Neutrophil (primary cell): ENCODE data around the gene ZNF620.
A peak's percentile ranks its signal among the peaks of the same experiment; 100 is the strongest.
"Not testable (repeated sequence)": the region's sequence is repeated elsewhere in the genome, so short reads cannot be mapped to it uniquely, and the experiment has no call there.

ENCODE experiments used
- H3K27ac ChIP-seq: fragments of 200-600 bp; sonication (generic); 2 replicates; pipeline ENCODE4 v1.5.1; 2016; ENCODE audit warnings: mild to moderate bottlenecking, moderate library complexity
- H3K27me3 ChIP-seq: fragments of 200-600 bp; sonication (generic); 2 replicates; pipeline ENCODE4 v1.6.0; 2016; ENCODE audit warnings: mild to moderate bottlenecking
- H3K36me3 ChIP-seq: fragments of 200-600 bp; sonication (generic); 2 replicates; pipeline ENCODE4 v1.5.1; 2017
- H3K4me1 ChIP-seq, 2 experiments: fragments of 200-600 bp in 1 of 2; sonication (generic) in 1 of 2; 1 replicate in 1 of 2; 2 replicates in 1 of 2; pipeline versions ENCODE4 v1.5.1 to v1.6.1; 2013 to 2016; ENCODE audit warnings: low read depth in 1 of 2, low read length in 1 of 2, mild to moderate bottlenecking in 1 of 2, moderate library complexity in 1 of 2; ENCODE audit not compliant: control insufficient read depth in 1 of 2, insufficient read depth in 1 of 2
- H3K4me3 ChIP-seq, 2 experiments: fragments of 200-600 bp in 1 of 2; sonication (generic) in 1 of 2; 1 replicate in 1 of 2; 2 replicates in 1 of 2; pipeline ENCODE4 v1.5.1; 2013 to 2016; ENCODE audit warnings: low read depth in 1 of 2, low read length in 1 of 2, mild to moderate bottlenecking in 1 of 2, moderate library complexity in 1 of 2
- H3K9me3 ChIP-seq: fragments of 200-600 bp; sonication (generic); 2 replicates; pipeline ENCODE4 v1.5.1; 2016
- TF ChIP-seq, protein P1 (sequence below): fragments of 200-600 bp; sonication (generic); IDR thresholded peaks from 2 replicates; pipeline ENCODE4 v1.5.1; 2016; ENCODE audit warnings: antibody characterized with exemption

ZNF620 gene

DNA sequence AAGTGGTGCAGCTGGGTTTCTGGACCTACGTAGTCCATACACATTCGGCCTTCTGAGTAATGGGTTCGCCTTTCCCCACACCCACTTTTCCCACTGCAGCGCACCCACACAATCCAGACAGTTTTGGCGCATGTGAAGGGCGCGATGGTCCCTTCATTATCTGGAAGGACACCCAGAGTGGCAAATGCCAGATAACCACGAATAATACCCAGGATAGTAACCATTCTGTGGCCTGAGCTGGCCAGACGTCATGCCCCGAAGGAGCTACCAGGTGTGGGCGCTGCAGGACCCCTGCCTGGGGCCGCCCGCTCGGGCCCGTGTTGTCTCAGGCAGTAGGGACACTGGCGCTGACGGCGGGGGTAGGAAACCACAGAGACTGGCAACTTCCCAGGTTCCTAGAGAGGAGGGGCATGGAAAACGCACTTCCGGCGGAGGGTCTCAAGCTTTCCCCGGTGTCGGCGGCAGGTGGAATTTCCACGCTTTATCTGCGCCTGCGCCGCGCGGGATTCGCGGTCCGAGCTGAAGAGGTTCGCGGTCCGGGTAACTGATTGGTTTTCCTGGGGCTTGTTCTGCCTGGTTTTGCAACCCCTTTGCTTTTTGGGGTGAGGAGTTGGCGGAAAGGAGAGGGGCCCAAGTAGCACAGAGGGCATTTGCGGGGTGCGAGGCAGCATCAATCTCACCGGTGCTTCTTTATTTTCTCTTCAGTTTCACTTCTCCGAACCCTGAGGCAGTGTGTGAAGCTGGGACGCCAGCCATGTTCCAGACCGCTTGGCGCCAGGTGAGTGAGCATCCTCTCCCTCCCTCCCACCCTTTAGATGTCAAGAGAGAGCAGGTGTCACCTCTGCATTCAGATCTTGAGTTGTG, at the start of gene ZNF620:
Gene ZNF620 (plus strand): TSS at position 441 of the 864 bp plus-strand sequence. CDS start 314 bp downstream, at position 755.
- H3K27me3 ChIP-seq: no peaks in the 10 kb centered on the region
- H3K27ac ChIP-seq: peak within 1 kb of the TSS; percentile 39
- H3K4me1 ChIP-seq: peaks cover 18 to 19% of the 10 kb centered on the region in 2 experiments
- H3K9me3 ChIP-seq: no peaks in the 10 kb centered on the region
- TF ChIP-seq, protein P1, sequence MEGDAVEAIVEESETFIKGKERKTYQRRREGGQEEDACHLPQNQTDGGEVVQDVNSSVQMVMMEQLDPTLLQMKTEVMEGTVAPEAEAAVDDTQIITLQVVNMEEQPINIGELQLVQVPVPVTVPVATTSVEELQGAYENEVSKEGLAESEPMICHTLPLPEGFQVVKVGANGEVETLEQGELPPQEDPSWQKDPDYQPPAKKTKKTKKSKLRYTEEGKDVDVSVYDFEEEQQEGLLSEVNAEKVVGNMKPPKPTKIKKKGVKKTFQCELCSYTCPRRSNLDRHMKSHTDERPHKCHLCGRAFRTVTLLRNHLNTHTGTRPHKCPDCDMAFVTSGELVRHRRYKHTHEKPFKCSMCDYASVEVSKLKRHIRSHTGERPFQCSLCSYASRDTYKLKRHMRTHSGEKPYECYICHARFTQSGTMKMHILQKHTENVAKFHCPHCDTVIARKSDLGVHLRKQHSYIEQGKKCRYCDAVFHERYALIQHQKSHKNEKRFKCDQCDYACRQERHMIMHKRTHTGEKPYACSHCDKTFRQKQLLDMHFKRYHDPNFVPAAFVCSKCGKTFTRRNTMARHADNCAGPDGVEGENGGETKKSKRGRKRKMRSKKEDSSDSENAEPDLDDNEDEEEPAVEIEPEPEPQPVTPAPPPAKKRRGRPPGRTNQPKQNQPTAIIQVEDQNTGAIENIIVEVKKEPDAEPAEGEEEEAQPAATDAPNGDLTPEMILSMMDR: no peak
- H3K4me3 ChIP-seq: peak within 1 kb of the TSS; percentile 62 to 71
- no peaks in the 10 kb centered on the region for H3K36me3 ChIP-seq

DNA sequence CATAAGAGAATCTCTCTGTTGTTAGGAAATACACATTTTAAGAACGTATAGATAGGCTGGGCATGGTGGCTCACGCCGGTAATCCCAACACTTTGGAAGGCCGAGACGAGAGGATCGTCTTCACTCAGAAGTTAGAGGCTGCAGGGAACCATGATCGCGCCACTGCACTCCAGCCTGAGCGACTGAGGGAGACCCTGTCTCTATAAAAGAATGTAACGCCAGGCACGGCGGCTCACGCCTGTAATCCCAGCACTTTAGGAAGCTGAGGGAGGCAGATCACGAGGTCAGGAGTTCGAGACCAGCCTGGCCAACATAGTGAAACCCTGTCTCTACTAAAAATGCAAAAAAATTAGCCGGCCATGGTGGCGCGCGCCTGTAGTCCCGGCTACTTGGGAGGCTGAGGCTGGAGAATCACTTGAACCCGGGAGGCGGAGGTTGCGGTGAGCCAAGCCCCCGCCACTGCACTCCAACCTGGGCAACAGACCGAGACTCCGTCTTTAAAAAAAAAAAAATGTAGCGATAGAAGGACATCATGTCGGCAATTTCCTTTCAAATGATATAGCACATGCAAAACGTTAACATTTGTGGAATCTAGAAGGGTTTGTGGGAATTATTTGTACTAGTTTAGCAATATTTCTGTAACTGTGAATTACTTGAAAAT, 49.4 kb upstream of the ZNF620 start:
- TF ChIP-seq, protein P1: no peak
- H3K27me3 ChIP-seq: peaks cover 6% of the 10 kb centered on the region
- H3K9me3 ChIP-seq: no peaks in the 10 kb centered on the region
- peak overlapping the region; percentile 67 to 91 for H3K4me3 ChIP-seq
- peaks cover 27% of the 10 kb centered on the region for H3K36me3 ChIP-seq
- peak overlapping the region; percentile 81 for H3K27ac ChIP-seq
- H3K4me1 ChIP-seq: peaks cover 36 to 40% of the 10 kb centered on the region in 2 experiments

DNA sequence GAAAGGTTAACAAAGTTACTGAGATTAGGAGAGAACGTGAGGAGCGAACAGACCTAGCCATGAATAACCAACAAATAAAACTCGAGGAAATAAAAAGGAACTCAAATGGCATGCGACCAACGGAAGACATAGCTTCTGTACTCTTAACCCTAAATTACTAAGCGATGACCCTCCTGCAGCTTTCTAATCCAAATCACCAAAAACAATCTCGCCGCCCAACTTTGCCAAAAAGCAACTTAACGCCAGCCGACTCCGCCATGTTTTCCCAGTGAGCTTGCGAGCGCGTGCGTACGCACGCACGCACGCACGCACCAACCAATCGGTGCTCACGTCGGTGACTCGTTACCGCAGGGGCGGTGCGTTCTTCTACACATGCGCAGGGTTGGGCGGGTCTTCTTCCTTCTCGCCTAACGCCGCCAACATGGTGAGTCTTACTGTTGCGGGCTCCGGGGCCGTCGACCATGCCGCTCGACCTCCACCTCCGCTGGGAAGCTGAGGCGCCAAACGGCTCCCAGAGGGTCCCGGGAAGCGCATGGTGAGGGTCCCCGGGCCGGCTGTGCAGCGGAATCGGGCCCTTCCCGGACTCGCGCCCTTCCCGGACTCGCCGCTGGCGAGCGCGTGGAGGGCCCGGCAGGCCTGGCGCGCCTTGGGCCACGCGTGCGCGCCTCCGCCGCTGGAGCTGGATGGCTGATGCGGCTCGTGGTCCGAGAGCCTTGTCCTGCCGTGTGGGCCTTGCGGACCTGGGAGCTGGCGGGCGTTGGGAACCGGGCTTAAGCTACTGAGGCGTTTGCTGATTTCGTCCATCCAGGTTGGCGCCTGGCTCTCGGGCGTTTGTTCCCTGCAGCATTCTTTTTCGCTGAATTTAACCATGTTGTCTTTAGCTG, 48.7 kb upstream of the ZNF620 start, which contains the start of gene RPL14:
Gene RPL14 (plus strand): TSS at position 400 of the 884 bp plus-strand sequence. CDS start 133 bp downstream, at position 533.
- TF ChIP-seq, protein P1: no peak
- Histone ChIP-seq H3K27me3 (peaks cover 6% of the 10 kb centered on the region), H3K9me3 (no peaks in the 10 kb centered on the region), H3K4me3 (peak within 1 kb of the TSS; percentile 67 to 91), H3K4me1 (peaks cover 32 to 36% of the 10 kb centered on the region in 2 experiments), H3K36me3 (peaks cover 35% of the 10 kb centered on the region), H3K27ac (peak within 1 kb of the TSS; percentile 81)

DNA sequence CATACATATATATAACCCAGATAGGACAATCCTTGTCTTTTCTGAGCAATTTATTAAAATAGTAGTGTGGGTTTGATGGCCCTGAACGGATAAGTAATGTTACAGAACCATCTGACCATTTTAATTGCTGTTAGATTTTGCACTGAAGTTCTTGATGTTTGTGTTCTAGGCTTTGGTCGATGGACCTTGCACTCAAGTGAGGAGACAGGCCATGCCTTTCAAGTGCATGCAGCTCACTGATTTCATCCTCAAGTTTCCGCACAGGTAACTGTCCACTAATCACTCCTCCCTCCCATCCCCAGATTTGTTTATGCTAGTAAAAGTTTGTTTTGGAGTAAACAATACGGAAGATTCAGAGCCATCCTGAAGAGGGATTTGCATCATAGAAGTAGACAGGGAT, 47.4 kb upstream of the ZNF620 start:
- Histone ChIP-seq H3K4me3 (no peak overlapping the region), H3K27ac (no peak overlapping the region), H3K36me3 (peaks cover 48% of the 10 kb centered on the region)

DNA sequence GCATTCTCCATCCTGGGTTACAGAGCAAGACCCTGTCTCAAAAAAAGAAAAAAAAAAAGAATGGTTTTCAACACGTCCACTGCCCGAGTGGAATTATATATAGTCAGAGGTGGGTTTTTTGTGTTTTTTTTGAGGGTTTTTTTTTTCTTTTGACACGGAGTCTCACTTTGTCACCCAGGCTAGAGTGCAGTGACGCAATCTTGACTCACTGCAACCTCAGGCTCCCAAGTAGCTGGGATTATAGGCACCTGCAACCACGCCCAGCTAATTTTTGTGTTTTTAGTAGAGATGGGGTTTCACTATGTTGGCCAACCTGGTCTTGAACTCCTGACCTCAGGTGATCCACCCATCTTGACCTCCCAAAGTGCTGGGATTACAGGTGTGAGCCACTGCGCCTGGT, 45.4 kb upstream of the ZNF620 start:
- H3K27ac ChIP-seq, H3K9me3 ChIP-seq, H3K4me3 ChIP-seq, H3K27me3 ChIP-seq: not testable (repeated sequence)
- H3K4me1 ChIP-seq: peaks cover 19 to 23% of the 10 kb centered on the region in 2 experiments
- peaks cover 61% of the 10 kb centered on the region for H3K36me3 ChIP-seq

More for the DNA sequence above, 47.4 kb upstream of the ZNF620 start:
- Histone ChIP-seq H3K27me3 (peaks cover 6% of the 10 kb centered on the region), H3K9me3 (no peaks in the 10 kb centered on the region), H3K4me1 (peaks cover 24 to 28% of the 10 kb centered on the region in 2 experiments)
- TF ChIP-seq, protein P1: no peak
